HG02678 (cell line): Measurements from ENCODE around the gene IZUMO1R.
"Not testable (repeated sequence)": the region's sequence is repeated elsewhere in the genome, so short reads cannot be mapped to it uniquely, and the experiment has no call there.

Experiments used
- ATAC-seq: cut with Tn5 transposase; IDR thresholded peaks from one replicate; pipeline ENCODE4 v1.9.1; 2021; ENCODE audit warnings: mild to moderate bottlenecking, moderate library complexity; ENCODE audit not compliant: unreplicated experiment

Gene IZUMO1R

DNA sequence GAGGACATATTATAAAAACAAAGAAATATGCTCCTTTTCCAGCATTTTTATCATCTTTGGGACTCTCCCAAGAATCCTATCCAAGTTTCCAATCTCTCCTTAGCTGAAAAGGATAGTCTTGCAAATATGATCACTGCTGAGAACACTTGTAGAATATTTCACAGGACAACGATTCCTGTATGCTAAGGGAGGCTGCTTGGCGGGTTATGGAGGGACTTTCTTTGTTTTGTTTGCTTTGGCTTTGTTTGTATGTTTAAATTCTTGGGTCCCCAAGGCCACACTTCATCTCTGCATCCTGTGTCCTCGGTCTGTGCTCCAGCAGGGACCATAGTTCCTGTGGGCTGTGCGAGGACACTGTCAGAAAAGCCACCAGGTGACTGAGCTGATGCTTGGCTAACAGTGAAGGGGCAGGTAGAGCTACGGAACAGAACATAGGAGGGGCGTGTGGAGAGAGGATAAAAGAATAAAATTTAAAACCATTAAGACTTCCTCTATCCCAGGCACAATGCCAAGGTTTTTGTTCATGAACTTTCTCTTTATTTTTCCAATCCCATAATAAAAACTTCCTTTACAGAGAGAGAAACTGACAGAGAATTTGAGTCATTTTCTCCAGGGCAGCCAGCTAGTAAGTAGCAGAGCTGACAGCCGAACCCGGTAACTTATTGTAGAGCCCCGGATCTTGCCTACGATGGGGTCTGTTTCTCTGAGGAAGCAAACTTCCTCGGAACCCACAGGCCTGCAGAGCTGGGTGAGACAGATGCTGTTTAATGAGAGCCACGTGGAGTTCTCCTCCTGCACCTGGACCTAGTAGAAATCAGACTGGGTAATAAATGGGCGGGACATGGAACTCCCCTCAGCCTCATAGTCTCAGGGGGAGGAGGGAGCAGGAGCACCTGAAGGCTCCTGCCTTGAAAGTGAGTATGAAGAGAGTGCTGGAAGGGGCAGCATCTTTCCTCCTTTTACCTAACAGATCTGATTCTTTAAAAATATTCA, at the start of gene IZUMO1R:
IZUMO1R (plus strand) TSS at position 615 of the 993 bp plus-strand sequence. CDS start 1,057 bp downstream, outside the sequence.
- no peak for ATAC-seq

DNA sequence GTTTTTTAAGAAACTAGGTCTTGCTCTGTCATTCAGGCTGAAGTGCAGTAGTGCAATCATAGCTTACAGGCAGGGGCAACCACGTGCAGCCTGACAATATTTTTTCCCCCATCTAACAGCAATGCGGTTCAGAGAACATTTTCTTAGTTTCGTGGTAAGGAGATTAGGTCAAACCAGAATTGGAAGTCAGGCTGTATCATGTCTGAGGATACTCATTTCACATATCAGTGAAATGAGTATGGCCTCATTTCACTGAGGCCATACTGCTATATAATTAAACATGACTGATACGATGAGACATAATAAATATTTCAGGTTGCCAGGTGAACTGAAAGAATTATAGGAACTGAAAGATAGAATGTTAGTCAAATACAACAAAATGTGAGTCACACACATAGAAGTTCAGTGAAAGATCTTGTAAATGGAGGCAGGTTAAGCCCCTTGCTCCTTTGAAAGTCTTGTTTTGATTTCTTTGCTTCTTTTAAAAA, 32.5 kb upstream of the IZUMO1R start:
- peak; percentile 79 for ATAC-seq

DNA sequence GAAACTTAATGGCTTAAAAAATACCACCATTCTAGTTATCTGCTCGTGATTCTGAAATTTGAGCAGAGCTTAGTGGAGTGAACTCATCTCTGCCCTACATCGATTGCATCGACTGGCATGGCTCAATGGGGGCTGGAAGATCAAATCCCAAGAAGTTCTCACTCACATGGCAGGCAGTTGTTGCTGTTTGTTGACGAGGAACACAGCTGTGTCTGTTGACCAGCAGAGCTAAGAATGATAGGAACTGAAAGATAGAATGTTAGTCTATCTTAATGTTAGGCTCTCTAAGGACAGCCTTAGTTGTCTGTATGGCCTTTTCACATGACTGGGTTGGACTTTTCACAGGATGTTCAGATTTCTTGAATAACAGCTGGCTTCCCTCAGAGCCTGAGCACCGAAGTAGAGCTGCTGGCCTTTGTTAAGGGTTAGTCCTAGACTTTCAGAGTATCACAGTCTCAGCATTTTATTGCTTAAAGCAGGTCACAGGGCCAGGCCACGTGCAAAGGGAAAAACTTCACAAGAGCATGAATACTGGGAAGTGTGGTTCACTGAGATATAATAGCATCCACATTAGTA, 31.6 kb upstream of the IZUMO1R start:
- peak; percentile 40 for ATAC-seq

DNA sequence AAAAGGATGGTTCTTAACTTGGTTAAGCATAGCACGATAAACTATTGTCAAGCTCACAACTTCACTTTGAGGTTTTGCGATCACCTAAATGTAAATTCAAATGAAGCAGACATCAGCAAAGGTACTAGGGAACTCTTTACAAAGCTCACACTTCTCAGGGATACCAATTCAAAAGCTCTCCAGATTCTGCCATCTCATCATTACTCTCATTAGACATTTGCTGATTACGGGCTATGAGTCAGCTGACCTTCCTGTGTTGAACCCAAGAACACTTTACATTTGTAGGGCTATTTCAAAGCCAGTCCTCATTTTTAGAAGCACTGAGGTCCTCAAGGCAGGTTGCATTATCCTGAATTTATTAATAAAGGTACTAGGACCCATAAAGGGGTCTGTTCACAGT, 28.4 kb upstream of the IZUMO1R start:
- no peak for ATAC-seq

DNA sequence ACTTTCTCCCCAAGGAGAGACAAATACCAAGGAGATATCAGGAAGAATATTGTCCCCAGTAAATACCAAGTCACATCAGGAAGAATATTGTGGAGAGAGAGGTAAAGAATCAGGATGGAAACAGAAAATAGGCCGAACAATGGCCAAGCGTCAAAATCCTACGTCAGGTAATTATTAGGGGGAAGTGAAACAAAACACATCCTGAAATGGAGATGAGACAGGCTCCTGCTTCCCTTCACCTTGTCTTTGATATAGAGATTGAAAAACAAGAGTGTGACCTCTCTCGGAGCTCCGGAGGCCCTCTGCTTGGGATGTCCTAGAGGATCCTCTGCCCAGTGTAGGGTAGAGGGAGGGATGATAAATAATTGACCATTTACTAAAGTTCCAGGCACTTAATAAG, 27.4 kb upstream of the IZUMO1R start:
- ATAC-seq = no peak

DNA sequence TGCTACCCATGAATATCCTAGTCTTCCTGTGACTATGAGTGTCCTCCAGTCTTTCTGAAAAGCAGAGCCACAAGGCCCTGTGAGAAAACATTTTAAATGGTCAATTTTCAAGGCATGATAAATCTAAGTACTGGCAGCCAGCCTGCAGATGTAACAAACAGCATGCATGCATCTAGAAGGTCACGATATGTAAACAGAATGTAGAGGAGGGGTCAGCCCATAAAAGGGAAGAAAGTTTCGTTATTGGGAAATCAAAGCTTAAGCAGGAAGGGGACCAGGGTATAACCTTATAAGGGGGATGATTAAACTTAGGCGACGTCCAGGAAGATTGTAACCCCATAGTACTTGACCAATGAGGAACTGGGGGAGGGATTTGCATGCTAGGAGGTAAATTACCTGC, 26.2 kb upstream of the IZUMO1R start:
- not testable (repeated sequence) for ATAC-seq

DNA sequence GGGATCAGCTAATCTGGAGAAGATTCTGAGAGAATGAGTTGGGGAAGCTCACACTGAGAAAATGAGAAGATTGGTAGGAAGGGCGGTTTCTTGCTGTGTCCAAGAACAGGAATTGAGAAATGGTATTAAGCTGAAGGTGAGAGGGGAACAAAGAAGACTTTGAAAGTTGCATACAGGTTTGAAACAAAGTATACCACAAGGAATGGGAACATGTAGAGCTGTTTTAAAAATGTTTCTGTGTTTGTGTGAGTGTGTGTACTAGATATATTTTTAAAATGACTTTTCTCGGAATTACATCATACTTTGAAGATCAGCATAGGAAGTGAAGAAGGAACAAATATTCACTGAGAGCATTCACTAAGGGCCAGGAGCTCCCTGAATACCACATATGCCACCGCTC, 24.4 kb upstream of the IZUMO1R start:
- ATAC-seq = no peak

DNA sequence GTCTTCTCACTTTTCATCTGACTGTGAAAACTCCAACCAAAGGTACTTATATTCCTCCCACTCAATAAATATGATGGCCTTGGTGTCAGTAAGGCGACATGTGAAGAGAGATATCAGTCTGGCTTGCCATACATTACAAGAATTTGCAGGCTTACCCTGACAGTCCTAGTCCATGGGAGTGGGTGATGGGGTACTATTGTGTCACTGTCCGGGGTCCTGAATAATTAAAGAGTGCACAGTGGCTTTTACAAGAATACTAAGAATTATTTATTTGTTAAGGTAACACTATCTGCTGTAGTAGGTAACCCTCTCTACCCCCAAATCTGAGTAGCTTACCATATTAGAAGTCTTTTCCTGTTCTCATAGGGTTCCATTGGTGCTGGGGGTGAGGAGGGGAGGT, 23.1 kb upstream of the IZUMO1R start:
- ATAC-seq = no peak

DNA sequence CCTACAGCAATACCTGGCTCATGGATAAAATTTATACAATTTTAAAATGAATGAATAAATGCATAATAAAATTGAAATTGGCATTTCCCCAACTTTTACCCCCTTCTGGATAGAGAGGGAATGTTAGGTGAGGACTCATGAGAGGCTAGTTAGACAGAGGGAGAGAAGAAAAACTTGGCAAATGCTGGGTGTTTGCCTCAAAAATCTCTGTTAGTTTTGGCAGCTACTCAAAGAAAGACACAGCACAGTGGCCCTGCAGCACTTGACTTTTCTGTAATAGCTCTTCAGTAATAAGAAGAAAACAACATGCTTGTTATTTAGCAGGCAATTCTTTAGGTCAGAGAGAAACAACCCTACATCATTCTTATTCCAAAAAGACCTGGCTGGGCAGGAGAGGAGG, 20.7 kb upstream of the IZUMO1R start:
- ATAC-seq = no peak

DNA sequence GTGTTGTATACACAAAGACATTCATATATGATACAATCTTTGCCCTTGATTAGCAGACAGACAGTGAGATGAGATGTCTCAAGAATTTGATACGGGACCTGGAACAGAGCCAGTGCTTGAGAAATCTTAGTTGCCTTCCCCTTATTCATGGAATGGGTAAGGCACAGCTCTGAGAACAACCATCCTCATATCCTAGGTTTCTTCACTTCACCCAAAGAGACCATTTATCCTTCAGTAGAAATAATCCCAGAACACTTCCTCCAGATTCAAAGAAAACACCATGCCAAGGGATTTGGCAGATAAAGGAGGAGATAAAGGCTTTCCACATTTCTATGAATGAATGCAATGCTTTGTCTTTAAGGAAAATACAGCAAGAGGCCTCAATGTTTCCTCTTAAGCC, 8.8 kb upstream of the IZUMO1R start:
- ATAC-seq = no peak

DNA sequence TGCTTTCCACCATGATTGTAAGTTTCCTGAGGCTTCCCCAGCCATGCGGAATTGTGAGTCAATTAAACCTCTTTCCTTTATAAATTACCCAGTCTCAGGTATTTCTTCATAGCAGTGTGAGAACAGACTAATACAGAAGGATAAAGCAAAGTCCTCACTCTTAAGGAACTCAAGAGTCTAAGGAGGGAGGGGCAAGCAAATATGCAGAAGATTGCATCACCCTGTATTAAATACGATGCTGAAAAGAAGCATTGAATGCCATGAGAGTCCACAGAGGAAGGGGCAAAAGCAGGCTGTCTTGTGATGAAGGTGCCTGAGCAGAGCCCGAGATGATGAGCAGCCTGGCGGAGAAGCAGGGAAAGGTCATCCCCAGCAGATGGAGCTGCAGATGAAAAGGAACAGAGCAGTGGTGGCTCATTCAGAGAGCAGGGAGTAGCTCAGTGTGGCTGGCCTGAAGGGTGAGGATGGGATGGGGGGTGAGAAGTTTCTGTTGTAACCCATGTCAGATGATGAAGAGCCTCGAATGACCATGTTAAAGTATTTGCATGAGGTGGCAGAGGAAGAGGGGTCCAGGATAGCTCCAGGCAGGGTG, 6.3 kb upstream of the IZUMO1R start:
- no peak for ATAC-seq

DNA sequence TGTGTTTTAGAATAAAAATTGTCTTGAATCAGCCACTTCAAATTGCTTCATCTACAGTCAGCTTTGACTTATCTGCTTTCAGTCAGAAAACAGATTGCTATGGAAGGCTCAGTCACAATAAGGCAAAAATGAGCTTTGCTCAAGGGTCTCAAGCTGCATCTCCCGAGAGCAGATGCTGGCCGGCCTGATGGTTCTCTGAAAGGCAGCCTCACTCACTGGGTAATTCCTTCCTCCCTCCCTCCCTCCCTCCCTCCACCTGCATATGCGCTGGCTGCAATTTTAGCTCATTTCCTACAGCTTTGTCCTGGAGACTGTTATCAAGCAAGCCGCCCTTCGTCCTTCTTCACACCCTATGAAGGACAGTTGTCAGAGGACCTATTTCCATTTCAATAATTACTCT, 1.6 kb upstream of the IZUMO1R start:
- ATAC-seq = no peak

DNA sequence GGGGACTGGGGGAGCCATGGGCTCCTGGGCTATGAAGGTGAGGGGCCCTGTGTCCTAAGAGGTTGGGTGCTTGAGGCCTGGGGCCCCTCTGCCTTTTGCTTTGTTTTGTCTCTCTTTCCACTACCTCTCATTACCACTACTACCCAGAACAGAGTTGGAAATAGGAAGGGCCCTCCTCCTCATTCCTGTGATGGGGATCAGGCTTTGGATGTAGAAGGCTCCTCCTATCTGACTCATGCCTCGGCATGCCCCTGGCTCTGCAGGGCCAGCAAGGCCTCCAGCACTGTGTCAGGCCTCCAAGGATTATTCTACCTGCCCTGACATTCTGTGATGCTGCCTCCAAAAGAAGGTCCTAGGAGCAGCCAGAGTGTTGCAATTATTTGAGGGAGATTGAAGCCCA, 766 bp downstream of the IZUMO1R start:
- ATAC-seq = no peak

DNA sequence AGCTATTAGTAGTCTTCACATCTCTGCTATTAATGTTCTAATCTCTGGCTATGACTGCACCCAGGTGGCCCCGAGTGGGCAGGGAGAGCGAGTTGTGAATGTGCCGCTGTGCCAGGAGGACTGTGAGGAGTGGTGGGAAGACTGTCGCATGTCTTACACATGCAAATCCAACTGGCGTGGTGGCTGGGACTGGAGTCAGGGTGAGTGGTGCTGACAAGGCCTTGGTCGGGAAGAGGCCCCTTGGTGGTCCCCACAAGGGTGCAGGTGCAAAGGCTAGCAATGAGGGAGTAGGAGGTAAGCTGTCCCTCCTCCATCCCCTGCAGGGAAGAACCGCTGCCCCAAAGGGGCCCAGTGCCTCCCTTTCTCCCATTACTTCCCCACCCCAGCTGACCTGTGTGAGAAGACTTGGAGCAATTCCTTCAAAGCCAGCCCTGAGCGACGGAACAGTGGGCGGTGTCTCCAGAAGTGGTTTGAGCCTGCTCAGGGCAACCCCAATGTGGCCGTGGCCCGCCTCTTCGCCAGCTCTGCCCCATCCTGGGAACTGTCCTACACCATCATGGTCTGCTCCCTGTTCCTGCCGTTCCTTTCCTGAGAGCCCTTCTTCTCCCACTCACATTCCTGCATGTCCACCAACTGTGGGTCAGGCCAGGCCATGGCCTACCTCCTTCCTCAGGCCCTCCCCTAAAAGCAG, 2.9 kb downstream of the IZUMO1R start:
- ATAC-seq = no peak

DNA sequence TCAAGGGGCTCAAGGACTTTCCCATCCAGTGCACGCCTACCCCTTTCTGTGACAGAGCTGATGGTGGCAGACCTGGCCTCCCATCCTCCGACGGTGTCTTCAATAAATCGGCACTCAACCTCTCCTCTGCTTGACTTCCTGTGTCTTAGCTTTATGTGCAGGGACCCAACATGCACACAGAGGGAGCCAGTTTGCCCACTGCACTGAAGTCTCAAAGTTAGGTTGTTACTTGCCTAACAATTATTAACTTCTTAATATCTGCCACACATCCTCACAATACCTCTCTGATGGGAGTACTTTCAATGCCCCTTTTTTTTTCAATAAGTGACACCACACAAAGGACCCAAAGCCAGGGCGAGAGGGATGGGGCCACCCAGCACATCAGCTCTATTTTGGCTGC, 3.6 kb downstream of the IZUMO1R start:
- no peak for ATAC-seq

DNA sequence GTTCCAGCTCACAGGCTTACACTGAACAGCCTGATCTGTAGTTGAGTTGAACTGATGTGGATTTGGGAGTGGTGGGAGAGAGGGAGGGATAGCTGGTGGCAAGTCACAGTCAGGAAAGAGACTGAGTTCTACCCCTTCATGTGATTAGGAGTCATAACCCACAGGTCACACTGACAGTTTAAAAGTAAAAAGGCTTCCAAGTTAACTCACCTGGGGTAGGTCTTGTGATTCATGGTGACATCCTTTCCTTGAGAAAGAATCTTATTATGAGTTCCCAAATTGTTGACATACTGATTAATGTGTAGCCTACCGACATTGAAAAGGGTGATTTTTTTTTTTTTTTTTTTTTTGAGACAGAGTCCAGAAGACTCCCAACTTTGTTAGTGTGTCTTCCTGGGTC, 5.4 kb downstream of the IZUMO1R start:
- no peak for ATAC-seq

DNA sequence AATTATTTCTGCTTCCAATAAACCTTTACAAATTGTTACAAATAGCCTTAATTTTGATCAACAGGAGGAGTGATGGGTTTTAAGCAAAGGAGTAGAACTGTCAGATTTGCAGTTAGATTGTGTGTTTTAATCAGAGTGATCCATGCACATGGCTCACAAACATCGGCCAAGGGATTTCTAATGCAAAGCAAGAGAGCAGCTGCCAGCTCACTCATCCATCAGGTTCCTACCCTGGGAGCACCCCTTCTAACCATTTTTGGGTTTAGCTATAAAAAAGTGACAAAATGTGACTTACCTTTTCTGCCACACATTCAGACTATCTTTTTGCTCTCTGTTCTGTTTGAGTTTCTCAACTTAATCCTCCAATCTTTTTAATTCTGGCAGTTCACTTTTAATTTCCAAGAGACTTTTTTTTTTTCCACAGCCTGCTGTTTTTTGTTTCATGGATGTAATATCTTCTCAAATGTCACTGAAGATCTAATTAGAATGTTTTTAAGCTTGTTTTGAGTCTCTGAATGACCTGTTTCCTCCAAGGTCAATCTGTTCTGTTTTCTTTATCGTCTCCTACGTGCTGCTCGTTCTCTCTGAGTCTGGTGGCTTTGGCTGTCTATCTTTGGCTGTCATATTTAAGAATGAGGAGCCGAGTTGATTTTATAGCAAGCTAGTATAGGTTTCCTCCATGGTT, 6.0 kb downstream of the IZUMO1R start:
- no peak for ATAC-seq

DNA sequence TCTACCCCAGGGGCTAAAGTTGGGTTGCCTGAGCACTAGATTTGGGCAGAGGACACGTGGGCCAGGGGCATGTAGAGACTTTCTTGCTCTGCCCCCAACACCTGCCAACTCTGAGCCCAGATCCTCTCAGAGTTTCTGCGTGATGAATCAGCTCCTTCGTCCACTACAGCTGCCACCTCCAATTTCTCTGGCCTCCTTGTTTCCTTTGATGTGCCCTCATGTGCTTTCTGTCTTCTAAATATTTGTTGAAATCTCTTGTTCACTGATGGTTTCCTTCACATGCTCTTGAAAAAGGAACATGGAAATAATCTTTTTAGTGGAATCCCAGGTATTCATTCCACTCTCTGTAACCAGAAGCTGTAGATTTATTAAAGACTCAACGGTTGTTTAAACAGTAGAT, 8.0 kb downstream of the IZUMO1R start:
- ATAC-seq = no peak

DNA sequence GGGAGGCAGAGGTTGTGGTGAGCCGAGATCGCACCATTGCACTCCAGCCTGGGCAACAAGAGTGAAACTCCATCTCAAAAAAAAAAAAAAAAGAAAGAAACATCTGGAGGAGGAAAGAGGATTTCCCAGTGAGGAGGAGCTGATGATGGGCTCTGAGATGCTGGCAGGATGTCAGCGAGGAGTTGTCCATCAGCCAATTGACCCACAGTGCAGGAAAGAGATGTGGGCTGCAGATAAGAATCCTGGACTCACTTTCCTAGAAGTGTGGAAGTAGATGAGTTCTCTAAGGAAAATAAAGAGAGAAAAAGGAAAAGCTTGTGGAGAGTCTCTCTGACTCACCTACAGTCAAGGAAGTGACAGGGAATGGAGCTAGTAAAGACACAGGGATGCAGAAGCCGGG, 9.7 kb downstream of the IZUMO1R start:
- ATAC-seq = no peak

DNA sequence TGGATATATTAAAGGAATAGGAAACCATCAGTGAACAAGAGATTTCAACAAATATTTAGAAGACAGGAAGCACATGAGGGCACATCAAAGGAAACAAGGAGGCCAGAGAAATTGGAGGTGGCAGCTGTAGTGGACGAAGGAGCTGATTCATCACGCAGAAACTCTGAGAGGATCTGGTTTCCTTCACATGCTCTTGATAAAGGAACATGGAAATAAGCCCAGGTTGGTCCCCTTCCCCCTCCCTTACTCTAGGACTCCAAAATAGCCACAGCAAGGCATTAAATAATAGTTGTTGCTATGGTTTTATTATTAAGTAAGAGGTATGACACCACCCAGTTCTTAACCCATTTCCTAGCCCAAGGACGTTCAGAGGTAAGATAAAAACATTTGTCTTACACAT, 11.3 kb downstream of the IZUMO1R start:
- ATAC-seq = no peak

DNA sequence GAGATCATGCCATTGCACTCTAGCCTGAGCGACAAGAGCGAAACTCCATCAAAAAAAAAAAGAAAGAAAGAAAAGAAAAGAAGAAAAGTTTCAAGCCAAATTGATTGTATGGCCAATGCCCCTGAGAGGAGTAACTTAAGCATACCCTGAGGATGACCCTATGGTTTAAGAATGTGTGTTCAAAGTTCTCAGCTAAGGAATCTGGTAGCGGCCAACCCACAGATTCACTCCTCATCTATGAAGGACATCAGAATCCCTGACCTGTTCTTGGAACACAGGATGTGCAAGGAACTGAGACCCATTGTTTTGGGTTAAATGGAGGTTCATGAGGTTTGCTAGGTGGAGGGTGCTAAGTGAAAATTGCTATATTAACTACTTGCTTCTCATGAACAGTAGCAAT, 18.1 kb downstream of the IZUMO1R start:
- ATAC-seq = no peak
